Hepatocyte (in vitro differentiated cells): ENCODE data around the gene DUSP14. TPM values are rescaled to one million over a fixed set of nuclear protein-coding genes. Genes with fewer than 3 reads are reported as not detected.

Experiments used
- DNase-seq: peaks from one replicate; pipeline ENCODE4 v3.0.0-alpha.2; 2016; ENCODE audit warnings: low spot score
- H2AFZ ChIP-seq: fragments of 200-600 bp; sonication (generic); 2 replicates; pipeline ENCODE4 v1.6.0; 2016; ENCODE audit warnings: antibody characterized with exemption, mild to moderate bottlenecking
- H3K27ac ChIP-seq: fragments of 200-600 bp; sonication (generic); 2 replicates; pipeline ENCODE4 v1.5.1; 2016; ENCODE audit warnings: mild to moderate bottlenecking
- H3K27me3 ChIP-seq: fragments of 200-600 bp; sonication (generic); 2 replicates; pipeline ENCODE4 v1.6.1; 2016
- H3K36me3 ChIP-seq: fragments of 200-600 bp; sonication (generic); replicated peaks from 2 replicates; pipeline ENCODE4 v1.5.1; 2016; ENCODE audit warnings: low read depth; ENCODE audit not compliant: insufficient read depth
- H3K4me1 ChIP-seq: fragments of 200-600 bp; sonication (generic); 2 replicates; pipeline ENCODE4 v1.5.1; 2016; ENCODE audit warnings: mild to moderate bottlenecking, moderate library complexity; ENCODE audit not compliant: insufficient read depth
- H3K4me2 ChIP-seq: fragments of 200-600 bp; sonication (generic); 2 replicates; pipeline ENCODE4 v1.6.0; 2016
- H3K4me3 ChIP-seq: fragments of 200-600 bp; sonication (generic); 2 replicates; pipeline ENCODE4 v1.5.1; 2016; ENCODE audit warnings: mild to moderate bottlenecking
- H3K79me2 ChIP-seq: fragments of 200-600 bp; sonication (generic); 2 replicates; pipeline ENCODE4 v1.6.0; 2017; ENCODE audit warnings: mild to moderate bottlenecking
- H3K9me2 ChIP-seq: fragments of 200-600 bp; sonication (generic); replicated peaks from 2 replicates; pipeline ENCODE4 v1.6.0; 2017; ENCODE audit warnings: mild to moderate bottlenecking; ENCODE audit not compliant: insufficient read depth
- H3K9me3 ChIP-seq: fragments of 200-600 bp; sonication (generic); 2 replicates; pipeline ENCODE4 v1.5.1; 2016; ENCODE audit warnings: low read depth, mild to moderate bottlenecking
- H4K20me1 ChIP-seq: fragments of 200-600 bp; sonication (generic); 2 replicates; pipeline ENCODE4 v1.6.0; 2016; ENCODE audit warnings: mild to moderate bottlenecking; ENCODE audit not compliant: insufficient read depth, poor library complexity, severe bottlenecking
- CTCF ChIP-seq: fragments of 200-600 bp; sonication (generic); IDR thresholded peaks from 2 replicates; pipeline ENCODE4 v1.5.1; 2016; ENCODE audit warnings: antibody characterized with exemption, mild to moderate bottlenecking; ENCODE audit not compliant: poor library complexity
- EZH2 ChIP-seq: fragments of 200-600 bp; sonication (generic); IDR thresholded peaks from 2 replicates; pipeline ENCODE4 v1.6.1; 2016; ENCODE audit warnings: antibody characterized with exemption, mild to moderate bottlenecking, borderline replicate concordance
- EZH2phosphoT487 ChIP-seq: fragments of 200-600 bp; sonication (generic); IDR thresholded peaks from one replicate; pipeline ENCODE4 v1.6.1; 2018; ENCODE audit warnings: antibody characterized with exemption, mild to moderate bottlenecking, low read depth, moderate library complexity; ENCODE audit not compliant: unreplicated experiment, severe bottlenecking
- WGBS: methylation state at CpG from one replicate; pipeline ENCODE4 v1.1.6; 2016; ENCODE audit warnings: low lambda C conversion rate; ENCODE audit errors: missing lambda C conversion rate; 5-methylcytosine and 5-hydroxymethylcytosine counted together
- polyA plus RNA-seq: library from polyadenylated mRNA; unstranded; fragments of >200 nt; fragmentation: Nextera tagmentation; extraction: Ambion mirVana; gene quantifications from 2 replicates; pipeline ENCODE4 v1.2.1, GENCODE V29; 2016
- total RNA-seq: library from RNA; depleted of rRNA; stranded (reverse); fragments of >200 nt; gene quantifications from 2 replicates; pipeline ENCODE4 v1.2.3, GENCODE V29; 2014

Gene DUSP14
- total and polyA plus RNA-seq, 2 experiments from 2014 or later: 28.8 to 33.3 TPM

DNA sequence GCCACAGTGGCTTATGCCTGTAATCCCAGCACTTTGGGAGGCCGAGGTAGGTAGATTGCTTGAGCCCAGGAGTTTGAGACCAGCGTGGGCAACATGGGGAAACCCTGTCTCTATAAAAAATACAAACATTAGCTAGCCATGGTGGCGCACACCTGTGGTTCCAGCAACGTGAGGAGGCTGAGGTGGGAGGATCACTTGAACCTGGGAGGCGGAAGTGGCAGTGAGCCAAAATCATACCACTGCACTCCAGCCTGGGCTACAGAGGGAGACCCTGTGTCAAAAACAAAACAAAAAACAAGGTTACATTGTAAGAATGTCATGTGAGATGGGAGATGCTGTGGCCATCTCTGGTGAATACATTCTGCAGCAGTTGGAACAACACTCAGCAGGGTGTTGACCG, 13.5 kb downstream of the DUSP14 start:
- H4K20me1 ChIP-seq: no peaks in the 10 kb centered on the region
- 96% methylated on average over 6 of the region's 6 CpGs for WGBS
- TF ChIP-seq CTCF (no peak), EZH2 (no peak), EZH2phosphoT487 (no peak)

GRCh38 chr17:37505333-37505732, 15.6 kb downstream of the DUSP14 start:
- TF ChIP-seq CTCF (no peak), EZH2 (no peak), EZH2phosphoT487 (no peak)
- no peak overlapping the region for H2AFZ ChIP-seq
- H3K4me3 ChIP-seq: no peak overlapping the region
- no peaks in the 10 kb centered on the region for H3K9me3 ChIP-seq
- H3K36me3 ChIP-seq: no peaks in the 10 kb centered on the region
- no peak overlapping the region for H3K27ac ChIP-seq
- H4K20me1 ChIP-seq: no peaks in the 10 kb centered on the region
- H3K79me2 ChIP-seq: peaks cover 70% of the 10 kb centered on the region
- H3K4me1 ChIP-seq: peaks cover 8% of the 10 kb centered on the region
- no peak overlapping the region for H3K4me2 ChIP-seq
- 94% methylated on average over 3 of the region's 3 CpGs for whole genome bisulfite sequencing
- DNase-seq: no peak
- no peaks in the 10 kb centered on the region for H3K9me2 ChIP-seq
- H3K27me3 ChIP-seq: no peaks in the 10 kb centered on the region

More for the DNA sequence above, 13.5 kb downstream of the DUSP14 start:
- Histone ChIP-seq H3K27ac (no peak overlapping the region), H3K36me3 (no peaks in the 10 kb centered on the region), H3K4me3 (no peak overlapping the region), H3K4me1 (peaks cover 8% of the 10 kb centered on the region), H3K9me2 (no peaks in the 10 kb centered on the region), H3K9me3 (no peaks in the 10 kb centered on the region), H2AFZ (no peak overlapping the region), H3K4me2 (no peak overlapping the region), H3K27me3 (no peaks in the 10 kb centered on the region), H3K79me2 (peaks cover 83% of the 10 kb centered on the region)
- DNase-seq: no peak

DNA sequence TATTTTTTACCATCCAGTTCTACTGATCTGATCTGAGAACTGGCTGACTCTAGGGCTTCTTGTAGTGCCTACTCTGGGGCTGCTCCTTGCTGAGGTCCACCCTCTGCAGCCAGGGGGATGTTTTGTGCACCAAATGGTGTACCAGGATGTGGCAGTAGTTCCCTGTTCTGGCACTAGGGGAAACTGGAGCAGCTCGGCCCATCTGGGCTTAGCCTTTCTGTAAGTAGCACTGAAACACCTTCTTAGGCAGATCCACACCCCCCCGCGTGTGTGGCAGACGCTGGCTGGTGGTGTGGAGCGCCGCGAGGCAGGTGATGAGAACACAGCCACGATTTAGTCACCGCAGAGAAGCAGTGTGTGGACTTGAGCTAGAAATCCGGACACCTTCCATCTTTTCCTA, 17.0 kb downstream of the DUSP14 start:
- Histone ChIP-seq H3K4me1 (peaks cover 7% of the 10 kb centered on the region), H3K79me2 (peaks cover 57% of the 10 kb centered on the region), H2AFZ (no peak overlapping the region), H3K4me2 (no peak overlapping the region), H3K36me3 (no peaks in the 10 kb centered on the region), H3K27me3 (no peaks in the 10 kb centered on the region), H3K27ac (no peak overlapping the region), H3K9me3 (no peaks in the 10 kb centered on the region), H3K9me2 (no peaks in the 10 kb centered on the region), H3K4me3 (no peak overlapping the region), H4K20me1 (no peaks in the 10 kb centered on the region)
- DNase-seq: peak; percentile 34
- 65% methylated on average over 10 of the region's 10 CpGs for WGBS
- peak; percentile 28 for TF ChIP-seq CTCF
- no peak for TF ChIP-seq EZH2
- no peak for TF ChIP-seq EZH2phosphoT487

- TF ChIP-seq EZH2: no peak
- no peak overlapping the region for H3K4me2 ChIP-seq
- no peak overlapping the region for H3K4me3 ChIP-seq
- 92% methylated on average over 9 of the region's 9 CpGs for WGBS
- no peaks in the 10 kb centered on the region for H3K9me3 ChIP-seq
- H3K27me3 ChIP-seq: no peaks in the 10 kb centered on the region
- peaks cover 53% of the 10 kb centered on the region for H3K79me2 ChIP-seq
- no peak for DNase-seq
- no peak overlapping the region for H2AFZ ChIP-seq
- no peak overlapping the region for H3K27ac ChIP-seq
- no peaks in the 10 kb centered on the region for H4K20me1 ChIP-seq
- peaks cover 3% of the 10 kb centered on the region for H3K4me1 ChIP-seq
- H3K36me3 ChIP-seq: no peaks in the 10 kb centered on the region
- no peaks in the 10 kb centered on the region for H3K9me2 ChIP-seq
These were observed 17.4 kb downstream of the DUSP14 start for GRCh38 chr17:37507111-37507510.
